A549 (cell line): ENCODE data around the gene GRID1.

Source experiments
- BHLHE40 ChIP-seq: IDR thresholded peaks from 2 replicates; pipeline ENCODE4 v1.6.1; 2012; ENCODE audit warnings: low read depth, low read length, inconsistent platforms
- CEBPB ChIP-seq, 2 experiments: fragments of >200 bp in 1 of 2; sonication (Bioruptor Twin) in 1 of 2; formaldehyde crosslinking in 1 of 2; IDR thresholded peaks; 2 replicates each; pipeline ENCODE4 v1.6.1; 2012 to 2016
- CHD2 ChIP-seq: fragments of 150-350 bp; IDR thresholded peaks from 2 replicates; pipeline ENCODE4 v1.6.1; 2014; ENCODE audit warnings: low read length; ENCODE audit not compliant: partially characterized antibody
- EHMT2 ChIP-seq: fragments of 200-600 bp; sonication (generic); IDR thresholded peaks from 2 replicates; pipeline ENCODE4 v1.6.1; 2016; ENCODE audit warnings: antibody characterized with exemption, low read depth, mild to moderate bottlenecking, moderate library complexity
- FOSB ChIP-seq: fragments of 250-450 bp; sonication (Bioruptor Pico); IDR thresholded peaks from 2 replicates; pipeline ENCODE4 v1.5.0; 2020; ENCODE audit warnings: mild to moderate bottlenecking, moderate library complexity
- FOSL2 ChIP-seq, 2 experiments: fragments of 450-650 bp in 1 of 2; fragments of >200 bp in 1 of 2; sonication (Bioruptor Twin) in 1 of 2; formaldehyde crosslinking; IDR thresholded peaks; 2 replicates each; pipeline versions ENCODE4 v1.5.0 to v1.6.1; 2016 to 2020; ENCODE audit warnings: mild to moderate bottlenecking in 1 of 2, moderate library complexity in 1 of 2
- MAZ ChIP-seq: fragments of 150-350 bp; IDR thresholded peaks from 2 replicates; pipeline ENCODE4 v1.6.1; 2014; ENCODE audit warnings: antibody characterized with exemption, low read depth, low read length, borderline replicate concordance
- POLR2A ChIP-seq: IDR thresholded peaks from 2 replicates; pipeline ENCODE4 v1.6.1; 2012; ENCODE audit warnings: mild to moderate bottlenecking, low read length
- RAD21 ChIP-seq, 2 experiments: fragments of >200 bp in 1 of 2; sonication (Bioruptor Twin) in 1 of 2; formaldehyde crosslinking in 1 of 2; IDR thresholded peaks in 1 of 2; conservative IDR thresholded peaks in 1 of 2; 2 replicates in 1 of 2; 3 replicates in 1 of 2; pipeline ENCODE4 v1.6.1; 2012 to 2018; ENCODE audit warnings: inconsistent platforms in 1 of 2
- TP53 ChIP-seq: fragments of 250-450 bp; sonication (Bioruptor Pico); IDR thresholded peaks from 2 replicates; pipeline ENCODE4 v1.5.0; 2021; ENCODE audit warnings: mild to moderate bottlenecking, moderate library complexity
- TF ChIP-seq, protein P1 (sequence below): fragments of 200-600 bp; sonication (generic); IDR thresholded peaks from 2 replicates; pipeline ENCODE4 v1.6.1; 2016; ENCODE audit warnings: antibody characterized with exemption, mild to moderate bottlenecking, moderate library complexity
- TF ChIP-seq, protein P2 (sequence below): fragments of >200 bp; sonication (Bioruptor Twin); formaldehyde crosslinking; IDR thresholded peaks from 3 replicates; pipeline ENCODE4 v1.5.1; 2016
- TF ChIP-seq, protein P3 (sequence below): fragments of 150-350 bp; IDR thresholded peaks from 2 replicates; pipeline ENCODE4 v1.6.1; 2014; ENCODE audit warnings: low read depth, mild to moderate bottlenecking, low read length
- TF ChIP-seq, protein P4 (sequence below): IDR thresholded peaks from 2 replicates; pipeline ENCODE4 v1.6.1; 2012

DNA sequence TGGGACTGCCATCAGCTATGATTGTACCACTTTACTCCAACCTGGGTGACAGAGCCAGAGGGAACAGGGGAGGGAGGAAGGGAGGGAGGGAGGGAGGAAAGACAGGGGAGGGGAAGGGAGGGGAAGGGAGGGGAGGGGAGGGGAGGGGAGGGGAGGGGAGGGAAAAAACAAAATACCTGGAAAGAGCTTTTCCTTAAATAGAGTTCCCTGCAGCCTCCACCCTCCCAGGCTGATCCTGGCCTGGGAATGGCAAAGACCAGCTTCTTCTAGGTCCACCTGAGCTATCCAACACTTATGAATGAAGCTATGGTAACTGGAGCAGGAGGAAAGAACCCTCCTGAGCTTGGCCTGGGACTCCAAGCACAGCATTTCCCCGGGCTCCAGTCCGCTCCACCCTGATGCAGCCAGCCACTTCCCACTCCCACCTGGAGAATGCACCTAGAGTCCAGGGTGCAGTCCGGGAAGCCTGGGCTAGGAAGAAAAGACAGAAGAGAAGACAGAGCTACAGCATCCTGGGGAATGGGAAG is 66.1 kb downstream of the GRID1 start:
- TF ChIP-seq, protein P1, sequence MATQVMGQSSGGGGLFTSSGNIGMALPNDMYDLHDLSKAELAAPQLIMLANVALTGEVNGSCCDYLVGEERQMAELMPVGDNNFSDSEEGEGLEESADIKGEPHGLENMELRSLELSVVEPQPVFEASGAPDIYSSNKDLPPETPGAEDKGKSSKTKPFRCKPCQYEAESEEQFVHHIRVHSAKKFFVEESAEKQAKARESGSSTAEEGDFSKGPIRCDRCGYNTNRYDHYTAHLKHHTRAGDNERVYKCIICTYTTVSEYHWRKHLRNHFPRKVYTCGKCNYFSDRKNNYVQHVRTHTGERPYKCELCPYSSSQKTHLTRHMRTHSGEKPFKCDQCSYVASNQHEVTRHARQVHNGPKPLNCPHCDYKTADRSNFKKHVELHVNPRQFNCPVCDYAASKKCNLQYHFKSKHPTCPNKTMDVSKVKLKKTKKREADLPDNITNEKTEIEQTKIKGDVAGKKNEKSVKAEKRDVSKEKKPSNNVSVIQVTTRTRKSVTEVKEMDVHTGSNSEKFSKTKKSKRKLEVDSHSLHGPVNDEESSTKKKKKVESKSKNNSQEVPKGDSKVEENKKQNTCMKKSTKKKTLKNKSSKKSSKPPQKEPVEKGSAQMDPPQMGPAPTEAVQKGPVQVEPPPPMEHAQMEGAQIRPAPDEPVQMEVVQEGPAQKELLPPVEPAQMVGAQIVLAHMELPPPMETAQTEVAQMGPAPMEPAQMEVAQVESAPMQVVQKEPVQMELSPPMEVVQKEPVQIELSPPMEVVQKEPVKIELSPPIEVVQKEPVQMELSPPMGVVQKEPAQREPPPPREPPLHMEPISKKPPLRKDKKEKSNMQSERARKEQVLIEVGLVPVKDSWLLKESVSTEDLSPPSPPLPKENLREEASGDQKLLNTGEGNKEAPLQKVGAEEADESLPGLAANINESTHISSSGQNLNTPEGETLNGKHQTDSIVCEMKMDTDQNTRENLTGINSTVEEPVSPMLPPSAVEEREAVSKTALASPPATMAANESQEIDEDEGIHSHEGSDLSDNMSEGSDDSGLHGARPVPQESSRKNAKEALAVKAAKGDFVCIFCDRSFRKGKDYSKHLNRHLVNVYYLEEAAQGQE = no peak
- no peak for TF ChIP-seq MAZ
- TF ChIP-seq FOSL2 (IDR thresholded peaks at IDR 0.05) = no peak
- TF ChIP-seq FOSL2 (CRISPR knock-in tag; IDR thresholded peaks at IDR 0.05) = no peak
- TF ChIP-seq CEBPB (IDR thresholded peaks at IDR 0.05) = no peak
- TF ChIP-seq FOSB (CRISPR knock-in tag) = no peak
- TF ChIP-seq, protein P2, sequence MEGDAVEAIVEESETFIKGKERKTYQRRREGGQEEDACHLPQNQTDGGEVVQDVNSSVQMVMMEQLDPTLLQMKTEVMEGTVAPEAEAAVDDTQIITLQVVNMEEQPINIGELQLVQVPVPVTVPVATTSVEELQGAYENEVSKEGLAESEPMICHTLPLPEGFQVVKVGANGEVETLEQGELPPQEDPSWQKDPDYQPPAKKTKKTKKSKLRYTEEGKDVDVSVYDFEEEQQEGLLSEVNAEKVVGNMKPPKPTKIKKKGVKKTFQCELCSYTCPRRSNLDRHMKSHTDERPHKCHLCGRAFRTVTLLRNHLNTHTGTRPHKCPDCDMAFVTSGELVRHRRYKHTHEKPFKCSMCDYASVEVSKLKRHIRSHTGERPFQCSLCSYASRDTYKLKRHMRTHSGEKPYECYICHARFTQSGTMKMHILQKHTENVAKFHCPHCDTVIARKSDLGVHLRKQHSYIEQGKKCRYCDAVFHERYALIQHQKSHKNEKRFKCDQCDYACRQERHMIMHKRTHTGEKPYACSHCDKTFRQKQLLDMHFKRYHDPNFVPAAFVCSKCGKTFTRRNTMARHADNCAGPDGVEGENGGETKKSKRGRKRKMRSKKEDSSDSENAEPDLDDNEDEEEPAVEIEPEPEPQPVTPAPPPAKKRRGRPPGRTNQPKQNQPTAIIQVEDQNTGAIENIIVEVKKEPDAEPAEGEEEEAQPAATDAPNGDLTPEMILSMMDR = no peak
- TF ChIP-seq, protein P3, sequence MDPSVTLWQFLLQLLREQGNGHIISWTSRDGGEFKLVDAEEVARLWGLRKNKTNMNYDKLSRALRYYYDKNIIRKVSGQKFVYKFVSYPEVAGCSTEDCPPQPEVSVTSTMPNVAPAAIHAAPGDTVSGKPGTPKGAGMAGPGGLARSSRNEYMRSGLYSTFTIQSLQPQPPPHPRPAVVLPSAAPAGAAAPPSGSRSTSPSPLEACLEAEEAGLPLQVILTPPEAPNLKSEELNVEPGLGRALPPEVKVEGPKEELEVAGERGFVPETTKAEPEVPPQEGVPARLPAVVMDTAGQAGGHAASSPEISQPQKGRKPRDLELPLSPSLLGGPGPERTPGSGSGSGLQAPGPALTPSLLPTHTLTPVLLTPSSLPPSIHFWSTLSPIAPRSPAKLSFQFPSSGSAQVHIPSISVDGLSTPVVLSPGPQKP = no peak
- no peak for TF ChIP-seq BHLHE40
- TF ChIP-seq RAD21 (conservative IDR thresholded peaks at IDR 0.05 in 1 of 2, IDR thresholded peaks at IDR 0.05 in 1 of 2) = no peak
- no peak for TF ChIP-seq POLR2A
- TF ChIP-seq, protein P4, sequence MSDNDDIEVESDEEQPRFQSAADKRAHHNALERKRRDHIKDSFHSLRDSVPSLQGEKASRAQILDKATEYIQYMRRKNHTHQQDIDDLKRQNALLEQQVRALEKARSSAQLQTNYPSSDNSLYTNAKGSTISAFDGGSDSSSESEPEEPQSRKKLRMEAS = no peak
- TF ChIP-seq CHD2 = no peak
- TF ChIP-seq TP53 (CRISPR knock-in tag) = no peak
- no peak for TF ChIP-seq EHMT2
